Left ventricle myocardium inferior (tissue), 1 donor: ENCODE data around the gene MYOZ3. TPM values are rescaled to one million over a fixed set of nuclear protein-coding genes. Genes with fewer than 3 reads are reported as not detected.

Source experiments
- DNase-seq: peaks from one replicate; pipeline ENCODE4 v3.0.0-alpha.2; 2020
- H3K27ac ChIP-seq: fragments of 200-600 bp; replicated peaks from 2 replicates; pipeline ENCODE4 v1.8.0; 2021
- H3K27me3 ChIP-seq: fragments of 200-600 bp; 2 replicates; pipeline ENCODE4 v1.8.0; 2021; ENCODE audit warnings: low read depth
- H3K36me3 ChIP-seq: fragments of 200-600 bp; 2 replicates; pipeline ENCODE4 v1.8.0; 2021
- H3K4me1 ChIP-seq: fragments of 200-600 bp; 2 replicates; pipeline ENCODE4 v1.8.0; 2021
- H3K4me3 ChIP-seq: fragments of 200-600 bp; 2 replicates; pipeline ENCODE4 v1.8.0; 2021; ENCODE audit warnings: mild to moderate bottlenecking, moderate library complexity
- H3K9me3 ChIP-seq: fragments of 200-600 bp; replicated peaks from 2 replicates; pipeline ENCODE4 v1.8.0; 2021
- CTCF ChIP-seq: fragments of 200-600 bp; IDR thresholded peaks from 2 replicates; pipeline ENCODE4 v1.8.0; 2021; ENCODE audit warnings: antibody characterized with exemption, mild to moderate bottlenecking, borderline replicate concordance
- intact Hi-C: fragments of 100-400 bp; cut with micrococcal nuclease; formaldehyde crosslinking; loops from one replicate; pipeline ENCODE4 v1.11.0; 2022
- total RNA-seq: library from RNA; stranded (reverse); fragmentation: NEBNext Ultra II Directional; extraction: Animal tissue kit (Norgen Biotek cat#: 25700); gene quantifications from one replicate; pipeline ENCODE4 v1.2.1, GENCODE V29; 2021
- donor health status: DM: no; HTN: yes; CAD: no; lungs with severe emphysema.

MYOZ3 gene
- total RNA-seq, 1 donor from 2014 or later: 6.2 TPM

- no peak for TF ChIP-seq CTCF
- H3K27me3 ChIP-seq: no peaks in the 10 kb centered on the region
- intact Hi-C loops: no loop called here
- H3K27ac ChIP-seq: peak overlapping the region; percentile 97
- H3K36me3 ChIP-seq: no peaks in the 10 kb centered on the region
- H3K4me3 ChIP-seq: peak overlapping the region; percentile 66
- peak; percentile 73 for DNase-seq
- H3K4me1 ChIP-seq: peaks cover 100% of the 10 kb centered on the region
- no peaks in the 10 kb centered on the region for H3K9me3 ChIP-seq
Measured at GRCh38 chr5:150642567-150642927, 18.5 kb upstream of the MYOZ3 start.

- no peak for TF ChIP-seq CTCF
- peaks cover 100% of the 10 kb centered on the region for H3K4me1 ChIP-seq
- peaks cover 2% of the 10 kb centered on the region for H3K36me3 ChIP-seq
- peak overlapping the region; percentile 66 for H3K4me3 ChIP-seq
- intact Hi-C loops: no loop called here
- DNase-seq: peak; percentile 17
- no peaks in the 10 kb centered on the region for H3K27me3 ChIP-seq
- no peaks in the 10 kb centered on the region for H3K9me3 ChIP-seq
- H3K27ac ChIP-seq: peak overlapping the region; percentile 97
Measured at GRCh38 chr5:150642991-150643710, 17.9 kb upstream of the MYOZ3 start.

- Histone ChIP-seq H3K27me3 (no peaks in the 10 kb centered on the region), H3K4me1 (peaks cover 100% of the 10 kb centered on the region), H3K36me3 (peaks cover 11% of the 10 kb centered on the region), H3K9me3 (no peaks in the 10 kb centered on the region), H3K4me3 (peak overlapping the region; percentile 66), H3K27ac (peak overlapping the region; percentile 97)
- peak; percentile 8 for DNase-seq
- TF ChIP-seq CTCF: no peak
- intact Hi-C loops: no loop called here
Measured at GRCh38 chr5:150644058-150644457, 17.0 kb upstream of the MYOZ3 start.

- peak overlapping the region; percentile 66 for H3K4me3 ChIP-seq
- peaks cover 100% of the 10 kb centered on the region for H3K4me1 ChIP-seq
- DNase-seq: peak; percentile 65
- intact Hi-C loops: no loop called here
- peaks cover 16% of the 10 kb centered on the region for H3K36me3 ChIP-seq
- H3K27ac ChIP-seq: peak overlapping the region; percentile 97
- no peak for TF ChIP-seq CTCF
- no peaks in the 10 kb centered on the region for H3K9me3 ChIP-seq
- H3K27me3 ChIP-seq: no peaks in the 10 kb centered on the region
Measured at GRCh38 chr5:150644514-150644913, 16.5 kb upstream of the MYOZ3 start.

GRCh38 chr5:150645070-150645700, 15.9 kb upstream of the MYOZ3 start:
- Histone ChIP-seq H3K4me3 (peak overlapping the region; percentile 66), H3K27me3 (no peaks in the 10 kb centered on the region), H3K4me1 (peaks cover 100% of the 10 kb centered on the region), H3K36me3 (peaks cover 22% of the 10 kb centered on the region), H3K9me3 (no peaks in the 10 kb centered on the region), H3K27ac (peak overlapping the region; percentile 97)
- TF ChIP-seq CTCF: no peak
- intact Hi-C loops: no loop called here
- DNase-seq: peak; percentile 78
